HepG2 (cell line): Measurements from ENCODE around the gene FEV. TPM values are rescaled to one million over a fixed set of nuclear protein-coding genes. Genes with fewer than 3 reads are reported as not detected.

Source experiments
- BRF2 ChIP-seq: sonication (generic); formaldehyde crosslinking; IDR thresholded peaks from 2 replicates; pipeline ENCODE4 v1.8.1; 2022; ENCODE audit warnings: mild to moderate bottlenecking, missing genetic modification reagents
- GLI4 ChIP-seq: sonication (generic); formaldehyde crosslinking; IDR thresholded peaks from 2 replicates; pipeline ENCODE4 v1.5.1; 2020; ENCODE audit warnings: missing genetic modification reagents, mild to moderate bottlenecking, moderate library complexity, borderline replicate concordance
- GMEB1 ChIP-seq: sonication (generic); formaldehyde crosslinking; IDR thresholded peaks from 2 replicates; pipeline ENCODE4 v1.5.1; 2020; ENCODE audit warnings: missing genetic modification reagents, mild to moderate bottlenecking, borderline replicate concordance
- NFYB ChIP-seq: sonication (generic); formaldehyde crosslinking; IDR thresholded peaks from 2 replicates; pipeline ENCODE4 v1.4.0; 2020; ENCODE audit warnings: missing genetic modification reagents
- NKX3-1 ChIP-seq: sonication (generic); formaldehyde crosslinking; IDR thresholded peaks from 2 replicates; pipeline ENCODE4 v1.5.0; 2020; ENCODE audit warnings: missing genetic modification reagents
- PHF20 ChIP-seq: sonication (generic); formaldehyde crosslinking; IDR thresholded peaks from 2 replicates; pipeline ENCODE4 v1.5.0; 2020; ENCODE audit warnings: mild to moderate bottlenecking, missing genetic modification reagents
- SMAD3 ChIP-seq: sonication (generic); formaldehyde crosslinking; IDR thresholded peaks from 2 replicates; pipeline ENCODE4 v1.4.0; 2020; ENCODE audit warnings: missing genetic modification reagents
- SUZ12 ChIP-seq: fragments of 150-350 bp; IDR thresholded peaks from 2 replicates; pipeline ENCODE4 v1.6.1; 2014; ENCODE audit warnings: low read depth, low read length
- TEAD3 ChIP-seq: optimal IDR thresholded peaks from 2 replicates; pipeline ENCODE3; 2016; ENCODE audit warnings: borderline replicate concordance
- ZBTB37 ChIP-seq: sonication (generic); formaldehyde crosslinking; IDR thresholded peaks from 2 replicates; pipeline ENCODE4 v1.4.0; 2020; ENCODE audit warnings: mild to moderate bottlenecking, missing genetic modification reagents
- ZKSCAN8 ChIP-seq: IDR thresholded peaks from 2 replicates; pipeline ENCODE4 v1.6.1; 2016; ENCODE audit warnings: borderline replicate concordance, missing genetic modification reagents, missing compliant biosample characterization
- ZNF160 ChIP-seq: sonication (generic); formaldehyde crosslinking; IDR thresholded peaks from 2 replicates; pipeline ENCODE4 v1.8.0; 2022; ENCODE audit warnings: mild to moderate bottlenecking, inconsistent platforms, missing genetic modification reagents
- ZNF230 ChIP-seq: sonication (generic); formaldehyde crosslinking; IDR thresholded peaks from 2 replicates; pipeline ENCODE4 v1.4.0; 2020; ENCODE audit warnings: mild to moderate bottlenecking, missing genetic modification reagents
- ZNF260 ChIP-seq: sonication (generic); formaldehyde crosslinking; IDR thresholded peaks from 2 replicates; pipeline ENCODE4 v1.4.0; 2020; ENCODE audit warnings: missing genetic modification reagents, low read depth, mild to moderate bottlenecking, borderline replicate concordance
- ZNF768 ChIP-seq: sonication (generic); formaldehyde crosslinking; IDR thresholded peaks from 2 replicates; pipeline ENCODE4 v1.4.0; 2020; ENCODE audit warnings: missing genetic modification reagents
- ZNF777 ChIP-seq: sonication (generic); formaldehyde crosslinking; IDR thresholded peaks from 2 replicates; pipeline ENCODE4 v1.4.0; 2020; ENCODE audit warnings: missing genetic modification reagents
- polyA plus RNA-seq, 8 experiments: library from polyadenylated mRNA; depleted of rRNA in 3 of 8; stranded (reverse) in 7 of 8; unstranded in 1 of 8; fragments of >200 nt; fragmentation: Illumina TruSeq in 4 of 8; extraction: Trizol in 4 of 8; gene quantifications; 2 replicates each; pipeline versions ENCODE4 v1.2.1 to v1.2.3, GENCODE V29; 2011 to 2016; ENCODE audit warnings: low read depth in 4 of 8, missing spikeins in 1 of 8, mixed read lengths in 1 of 8; ENCODE audit not compliant: insufficient read depth in 1 of 8
- total RNA-seq, 5 experiments: library from RNA; depleted of rRNA; stranded (reverse); fragments of >200 nt; fragmentation: Illumina TruSeq; extraction: Trizol; gene quantifications; 2 replicates each; pipeline ENCODE4 v1.2.3, GENCODE V29; 2016; ENCODE audit warnings: low read depth in 1 of 5

Gene FEV
- total and polyA plus RNA-seq, 2 of the 13 experiments (the other 11 are each of a cell fraction or from before 2014, with no cell fraction given): not detected

DNA sequence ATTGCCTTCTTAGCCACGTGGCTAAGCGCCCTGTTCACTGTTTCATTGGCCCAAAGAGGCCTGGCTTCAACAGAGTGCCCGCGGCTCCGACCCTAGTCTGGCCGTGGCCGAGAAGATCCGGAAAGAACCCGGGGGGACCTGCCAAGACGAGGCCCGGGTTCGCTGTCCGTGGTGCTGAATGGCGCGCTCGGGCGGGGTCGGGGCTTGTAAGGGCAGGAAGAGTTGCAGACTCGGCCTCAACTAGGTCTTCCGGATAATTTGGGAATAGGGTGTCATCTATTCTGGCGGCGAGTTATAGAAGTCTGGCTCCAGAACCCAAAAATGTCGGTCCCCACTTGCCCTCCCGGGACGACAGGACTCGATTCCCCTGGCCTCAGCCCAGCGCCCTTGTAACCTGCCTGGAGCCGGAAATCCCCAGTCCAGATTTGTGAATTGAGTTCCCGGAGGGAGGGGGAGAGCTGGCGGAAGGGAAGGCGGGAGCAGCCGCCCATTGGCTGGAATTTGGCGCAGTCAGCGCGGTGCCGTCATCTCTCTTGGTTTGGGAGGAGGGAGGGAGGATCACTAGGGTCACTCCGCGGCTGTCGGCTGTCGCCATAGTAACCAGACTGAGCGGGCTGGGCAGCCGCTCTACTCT, 22.0 kb downstream of the FEV start (continued):
- TF ChIP-seq PHF20 (CRISPR knock-in tag) (peak; percentile 47; the same call in 1 of the 2 replicates), ZNF160 (CRISPR knock-in tag) (peak; percentile 93; the same call in 1 of the 2 replicates), NKX3-1 (peak; percentile 95), ZNF768 (CRISPR knock-in tag) (peak; percentile 74; the same call in 1 of the 2 replicates), ZNF260 (no peak), ZNF230 (CRISPR knock-in tag) (peak; percentile 75; the same call in 1 of the 2 replicates), GLI4 (CRISPR knock-in tag) (peak; percentile 82; the same call in 1 of the 2 replicates), TEAD3 (no peak), BRF2 (peak; percentile 68; the same call in 1 of the 2 replicates), ZNF777 (CRISPR knock-in tag) (peak; percentile 60), GMEB1 (CRISPR knock-in tag) (peak; percentile 33; the same call in 1 of the 2 replicates), SUZ12 (no peak), SMAD3 (CRISPR knock-in tag) (peak; percentile 94), ZBTB37 (CRISPR knock-in tag) (peak; percentile 70), NFYB (CRISPR knock-in tag) (peak; percentile 35; the same call in 1 of the 2 replicates), ZKSCAN8 (CRISPR knock-in tag) (0 out of 2 replicates have a peak, but pooled peaks have one; percentile 69)
